Measurements from ENCODE around the gene NOTCH1. TPM values are rescaled to one million over a fixed set of nuclear protein-coding genes. Genes with fewer than 3 reads are reported as not detected.

The NOTCH1 gene
- total and polyA plus RNA-seq, 2 of the 8 experiments (the other 6 are each of a cell fraction or from before 2014, with no cell fraction given): 6.9 to 55.6 TPM

DNA sequence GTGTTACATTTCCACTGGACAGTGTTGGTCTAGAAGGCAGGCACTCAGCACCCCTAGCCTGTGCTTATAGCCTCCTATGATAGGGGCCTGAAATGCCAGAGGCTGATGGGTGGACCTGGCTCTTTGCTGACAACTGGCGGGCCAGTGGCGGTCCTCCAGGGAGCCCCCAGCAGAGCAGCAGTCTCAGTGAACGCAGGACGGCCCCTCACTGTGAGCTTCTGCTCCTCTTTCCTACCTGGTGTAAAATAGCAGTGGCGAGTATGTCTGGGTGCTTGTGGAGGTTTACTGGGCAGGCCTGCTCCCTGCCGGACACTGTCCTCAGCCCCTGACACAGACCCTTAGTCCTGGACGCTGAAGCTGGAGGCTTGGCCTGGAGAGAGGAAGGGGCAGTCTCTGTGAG lies 59.7 kb downstream of the NOTCH1 start:
- no peak overlapping the region for H2AFZ ChIP-seq (ENCODE audit: low read length)
- no peak overlapping the region for H2BK12ac ChIP-seq (ENCODE audit: low read depth, low read length)
- H3K27me3 ChIP-seq (replicated peaks in 1 of 4; ENCODE audit: control insufficient read depth in 3 of 4, extremely low read depth in 1 of 4, insufficient read depth in 3 of 4, low read length in 3 of 4): no peaks in the 10 kb centered on the region
- FAIRE-seq (no peak), DNase-seq (ENCODE audit: low read depth in 1 of 2, low spot score in 2 of 2) (no peak)
- H3K23me2 ChIP-seq (ENCODE audit: low read depth, low read length): peaks cover 9% of the 10 kb centered on the region; the same call in 1 of the 2 replicates
- H3K14ac ChIP-seq (ENCODE audit: insufficient read length): no peak overlapping the region
- no peak overlapping the region for H3K9ac ChIP-seq (replicated peaks in 1 of 4; ENCODE audit: extremely low read depth in 1 of 4, low read depth in 3 of 4, low read length in 3 of 4)
- peaks cover 11 to 14% of the 10 kb centered on the region in 2 experiments for H3K79me2 ChIP-seq (ENCODE audit: control insufficient read depth in 1 of 2, insufficient read depth in 2 of 2, low read length in 2 of 2)
- ChIA-PET POLR2A (ENCODE audit: partially characterized antibody) (interaction anchor here (1.1 kb wide), 1 partner anchor 89 kb away, joined by 3 read pairs; no protein-coding TSS in a partner anchor), CTCF (ENCODE audit: partially characterized antibody) (interaction anchor here (0.6 to 8.9 kb wide), 31 partner anchors 9 to 188 kb away, joined by 3 to 253 read pairs (median 3); no protein-coding TSS in a partner anchor)
- H2AK5ac ChIP-seq (ENCODE audit: low read depth, low read length): no peak overlapping the region
- H2BK5ac ChIP-seq (ENCODE audit: low read depth, low read length): no peak overlapping the region
- H2BK20ac ChIP-seq (ENCODE audit: low read length): no peak overlapping the region
- H3K4me1 ChIP-seq (replicated peaks in 1 of 4; ENCODE audit: control insufficient read depth in 3 of 4, insufficient read depth in 4 of 4, low read length in 3 of 4): peaks cover 2 to 13% (median 3%) of the 10 kb centered on the region in 4 experiments
- no peak overlapping the region for H2BK15ac ChIP-seq (ENCODE audit: low read length)
- no peak overlapping the region for H3K27ac ChIP-seq (ENCODE audit: low read depth, low read length)
- H3K4ac ChIP-seq (replicated peaks; ENCODE audit: insufficient read length, low read depth, low read length): no peak overlapping the region
- no peaks in the 10 kb centered on the region; the same call in none of the 2 replicates for H3K79me1 ChIP-seq (ENCODE audit: low read depth, low read length)
- H4K91ac ChIP-seq (replicated peaks; ENCODE audit: insufficient read length, low read length): no peak overlapping the region
- no peak overlapping the region for H4K5ac ChIP-seq (ENCODE audit: insufficient read length, low read depth, low read length)
- peaks cover 4 to 9% of the 10 kb centered on the region in 2 experiments for H4K20me1 ChIP-seq (replicated peaks in 1 of 2; ENCODE audit: control insufficient read depth in 1 of 2, insufficient read depth in 2 of 2, low read length in 2 of 2)
- H3K4me2 ChIP-seq (ENCODE audit: insufficient read depth in 1 of 2, low read depth in 2 of 2, low read length in 2 of 2): no peak overlapping the region
- H2BK120ac ChIP-seq (replicated peaks; ENCODE audit: low read depth, low read length): no peak overlapping the region
- no peaks in the 10 kb centered on the region for H3K36me3 ChIP-seq (ENCODE audit: control insufficient read depth in 2 of 4, insufficient read depth in 4 of 4, low read length in 3 of 4)
- H3K18ac ChIP-seq (ENCODE audit: extremely low read depth, low read length): no peak overlapping the region
- no peak overlapping the region for H4K8ac ChIP-seq (ENCODE audit: extremely low read depth, insufficient read depth, low read length)
- no peak overlapping the region for H3K4me3 ChIP-seq (ENCODE audit: extremely low read depth in 1 of 4, insufficient read depth in 2 of 4, low read depth in 3 of 4, low read length in 4 of 4)
- H3K56ac ChIP-seq (replicated peaks; ENCODE audit: insufficient read length, low read depth, low read length): no peak overlapping the region
- WGBS, 2 experiments (ENCODE audit: extremely low coverage in 1 of 2, insufficient coverage in 1 of 2, insufficient read length in 1 of 2, insufficient replicate concordance in 2 of 2, low coverage in 1 of 2, low lambda C conversion rate in 2 of 2, missing lambda C conversion rate in 1 of 2): 87% methylated on average over 7 of the region's 7 CpGs; no CpG with 5 or more reads in 1 of the 2 experiments
- H3K9me3 ChIP-seq (ENCODE audit: insufficient read depth in 2 of 2, low read depth in 1 of 2, low read length in 1 of 2): no peaks in the 10 kb centered on the region
- H3K23ac ChIP-seq (ENCODE audit: insufficient read length): no peak overlapping the region
- TF ChIP-seq JUND (IDR thresholded peaks at IDR 0.05; ENCODE audit: low read length) (no peak), GTF2F1 (IDR thresholded peaks at IDR 0.05; ENCODE audit: borderline replicate concordance, low read depth, low read length) (no peak), SP1 (IDR thresholded peaks at IDR 0.05; ENCODE audit: low read depth, low read length) (no peak), ZNF274 (IDR thresholded peaks at IDR 0.05; ENCODE audit: borderline replicate concordance, extremely low read depth, low read length) (no peak), TEAD4 (IDR thresholded peaks at IDR 0.05; ENCODE audit: low read depth, low read length) (no peak), CEBPB (IDR thresholded peaks at IDR 0.05; ENCODE audit: low read depth, low read length) (no peak), RFX5 (IDR thresholded peaks at IDR 0.05; ENCODE audit: borderline replicate concordance, low read depth, low read length) (no peak), CTBP2 (IDR thresholded peaks at IDR 0.05; ENCODE audit: borderline replicate concordance, insufficient read depth, insufficient read length, low read length) (no peak), TBP (IDR thresholded peaks at IDR 0.05; ENCODE audit: low read depth, low read length) (no peak), FOSL1 (IDR thresholded peaks at IDR 0.05; ENCODE audit: insufficient read depth, low read depth, low read length) (no peak), EZH2 (IDR thresholded peaks at IDR 0.05; ENCODE audit: low read depth, low read length, severe bottlenecking) (no peak), YY1 (IDR thresholded peaks at IDR 0.05; ENCODE audit: low read depth, low read length) (no peak)
- TF ChIP-seq, protein P1, sequence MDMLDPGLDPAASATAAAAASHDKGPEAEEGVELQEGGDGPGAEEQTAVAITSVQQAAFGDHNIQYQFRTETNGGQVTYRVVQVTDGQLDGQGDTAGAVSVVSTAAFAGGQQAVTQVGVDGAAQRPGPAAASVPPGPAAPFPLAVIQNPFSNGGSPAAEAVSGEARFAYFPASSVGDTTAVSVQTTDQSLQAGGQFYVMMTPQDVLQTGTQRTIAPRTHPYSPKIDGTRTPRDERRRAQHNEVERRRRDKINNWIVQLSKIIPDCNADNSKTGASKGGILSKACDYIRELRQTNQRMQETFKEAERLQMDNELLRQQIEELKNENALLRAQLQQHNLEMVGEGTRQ (IDR thresholded peaks at IDR 0.05; ENCODE audit: low read length): no peak
